ENCODE measurements around the gene PADI1.

PADI1 gene

GRCh38 chr1:17204546-17205440, at the start of gene PADI1:
PADI1 (plus strand) TSS chr1:17205128; CDS start chr1:17205218, 90 bp downstream.
- DNase-seq = no peak
- no peaks in the 10 kb centered on the region for H3K9me3 Mint-ChIP-seq
- H3K4me1 Mint-ChIP-seq = peaks cover 80% of the 10 kb centered on the region
- peak within 1 kb of the TSS; percentile 4 for H3K4me3 Mint-ChIP-seq
- TF ChIP-seq CTCF (IDR thresholded peaks at IDR 0.05) = no peak
- H3K27ac Mint-ChIP-seq = no peak within 1 kb of the TSS
- peaks cover 28% of the 10 kb centered on the region for H3K27me3 Mint-ChIP-seq (ENCODE audit: low read depth, poor library complexity)
- H3K36me3 Mint-ChIP-seq (ENCODE audit: low read depth) = no peaks in the 10 kb centered on the region

- DNase-seq = no peak
- no peak overlapping the region for H3K4me3 Mint-ChIP-seq
- H3K9me3 Mint-ChIP-seq = peaks cover 72% of the 10 kb centered on the region
- H3K27ac Mint-ChIP-seq = no peak overlapping the region
- no peaks in the 10 kb centered on the region for H3K4me1 Mint-ChIP-seq
- TF ChIP-seq CTCF (IDR thresholded peaks at IDR 0.05) = no peak
- peaks cover 20% of the 10 kb centered on the region for H3K27me3 Mint-ChIP-seq (ENCODE audit: low read depth, poor library complexity)
- H3K36me3 Mint-ChIP-seq (ENCODE audit: low read depth) = peaks cover 14% of the 10 kb centered on the region
Measured at GRCh38 chr1:17155257-17155920, 49.5 kb upstream of the PADI1 start.

- H3K36me3 Mint-ChIP-seq (ENCODE audit: low read depth) = peaks cover 14% of the 10 kb centered on the region
- H3K27me3 Mint-ChIP-seq (ENCODE audit: low read depth, poor library complexity) = peaks cover 20% of the 10 kb centered on the region
- no peak overlapping the region for H3K27ac Mint-ChIP-seq
- no peak overlapping the region for H3K4me3 Mint-ChIP-seq
- DNase-seq = no peak
- no peak for TF ChIP-seq CTCF (IDR thresholded peaks at IDR 0.05)
- H3K4me1 Mint-ChIP-seq = no peaks in the 10 kb centered on the region
- H3K9me3 Mint-ChIP-seq = peaks cover 68% of the 10 kb centered on the region
Measured at GRCh38 chr1:17156108-17156507, 48.8 kb upstream of the PADI1 start.

GRCh38 chr1:17158961-17159360, 46.0 kb upstream of the PADI1 start:
- no peak for TF ChIP-seq CTCF (IDR thresholded peaks at IDR 0.05)
- no peaks in the 10 kb centered on the region for H3K4me1 Mint-ChIP-seq
- peaks cover 40% of the 10 kb centered on the region for H3K9me3 Mint-ChIP-seq
- H3K4me3 Mint-ChIP-seq = no peak overlapping the region
- peaks cover 12% of the 10 kb centered on the region for H3K27me3 Mint-ChIP-seq (ENCODE audit: low read depth, poor library complexity)
- H3K36me3 Mint-ChIP-seq (ENCODE audit: low read depth) = peaks cover 7% of the 10 kb centered on the region
- DNase-seq = no peak
- H3K27ac Mint-ChIP-seq = no peak overlapping the region

GRCh38 chr1:17161137-17161740, 43.7 kb upstream of the PADI1 start:
- peaks cover 18% of the 10 kb centered on the region for H3K9me3 Mint-ChIP-seq
- H3K4me3 Mint-ChIP-seq = no peak overlapping the region
- no peak for TF ChIP-seq CTCF (IDR thresholded peaks at IDR 0.05)
- H3K36me3 Mint-ChIP-seq (ENCODE audit: low read depth) = no peaks in the 10 kb centered on the region
- no peak for DNase-seq
- H3K4me1 Mint-ChIP-seq = no peaks in the 10 kb centered on the region
- H3K27ac Mint-ChIP-seq = no peak overlapping the region
- H3K27me3 Mint-ChIP-seq (ENCODE audit: low read depth, poor library complexity) = peaks cover 16% of the 10 kb centered on the region

Measured in nephron progenitor cell (in vitro differentiated cells).